Neural cell (in vitro differentiated cells): ENCODE data around the gene BCL11B.
A peak's percentile ranks its signal among the peaks of the same experiment; 100 is the strongest.

ENCODE experiments used
- CTCF ChIP-seq: fragments of 450-650 bp; IDR thresholded peaks from 2 replicates; pipeline ENCODE4 v1.5.1; 2014; ENCODE audit warnings: antibody characterized with exemption, mild to moderate bottlenecking, moderate library complexity; ENCODE audit not compliant: poor library complexity, severe bottlenecking
- EZH2 ChIP-seq: fragments of 200-600, 300-800 bp; shearing (Covaris generic), sonication (generic); IDR thresholded peaks from 2 replicates; pipeline ENCODE4 v1.6.1; 2014; ENCODE audit warnings: antibody characterized with exemption, low read length, borderline replicate concordance, mild to moderate bottlenecking; ENCODE audit not compliant: insufficient read depth, poor library complexity, severe bottlenecking
- MXI1 ChIP-seq: fragments of 450-650 bp; conservative IDR thresholded peaks from 2 replicates; pipeline ENCODE4 v1.6.1; 2014; ENCODE audit warnings: antibody characterized with exemption, mild to moderate bottlenecking; ENCODE audit not compliant: poor library complexity, severe bottlenecking
- POLR2AphosphoS5 ChIP-seq: IDR thresholded peaks from 2 replicates; pipeline ENCODE4 v1.6.1; 2012
- RAD21 ChIP-seq: fragments of 450-650 bp; conservative IDR thresholded peaks from 2 replicates; pipeline ENCODE4 v1.6.1; 2014; ENCODE audit warnings: antibody characterized with exemption, mild to moderate bottlenecking, moderate library complexity

GRCh38 chr14:99240627-99241324 is 31.2 kb downstream of the BCL11B start:
- peak; percentile 19 for TF ChIP-seq POLR2AphosphoS5
- no peak for TF ChIP-seq EZH2
- TF ChIP-seq CTCF, result no peak
- no peak for TF ChIP-seq MXI1
- TF ChIP-seq RAD21, result no peak
